AG09309 (cell line): ENCODE data around the gene ASTE1.

Experiments used
- DNase-seq: peaks from one replicate; pipeline ENCODE4 v3.0.0-alpha.2; 2010; ENCODE audit warnings: low read depth
- H3K4me3 ChIP-seq: 2 replicates; pipeline ENCODE4 v1.5.1; 2011; ENCODE audit warnings: mild to moderate bottlenecking, low read depth, low read length, moderate library complexity; ENCODE audit not compliant: control insufficient read depth
- TF ChIP-seq, protein P1 (sequence below): IDR thresholded peaks from 2 replicates; pipeline ENCODE4 v1.5.1; 2011; ENCODE audit warnings: mild to moderate bottlenecking, low read depth, low read length, inconsistent platforms; ENCODE audit not compliant: insufficient read depth, control insufficient read depth; ENCODE audit errors: missing control alignments

ASTE1 gene

DNA sequence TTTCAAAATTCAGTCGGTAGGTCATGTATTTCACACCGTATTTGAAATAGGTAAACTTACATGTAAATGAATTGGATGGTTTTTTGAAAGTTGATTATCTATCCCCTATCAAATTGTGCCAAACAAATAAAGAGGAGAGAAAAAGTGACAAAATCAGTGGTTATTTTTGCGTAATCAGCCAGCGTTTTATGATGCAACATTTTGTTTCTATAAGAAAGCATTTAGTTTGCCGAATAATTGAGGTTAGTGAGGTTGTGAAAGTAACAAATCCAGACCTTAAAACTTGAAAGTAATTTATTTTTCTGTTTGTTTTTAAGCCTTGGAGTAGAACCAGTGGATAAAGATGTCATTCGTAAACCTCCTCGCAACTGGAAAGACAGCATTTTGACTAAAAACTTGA is 29.3 kb downstream of the ASTE1 start:
- DNase-seq: peak; percentile 31
- TF ChIP-seq, protein P1, sequence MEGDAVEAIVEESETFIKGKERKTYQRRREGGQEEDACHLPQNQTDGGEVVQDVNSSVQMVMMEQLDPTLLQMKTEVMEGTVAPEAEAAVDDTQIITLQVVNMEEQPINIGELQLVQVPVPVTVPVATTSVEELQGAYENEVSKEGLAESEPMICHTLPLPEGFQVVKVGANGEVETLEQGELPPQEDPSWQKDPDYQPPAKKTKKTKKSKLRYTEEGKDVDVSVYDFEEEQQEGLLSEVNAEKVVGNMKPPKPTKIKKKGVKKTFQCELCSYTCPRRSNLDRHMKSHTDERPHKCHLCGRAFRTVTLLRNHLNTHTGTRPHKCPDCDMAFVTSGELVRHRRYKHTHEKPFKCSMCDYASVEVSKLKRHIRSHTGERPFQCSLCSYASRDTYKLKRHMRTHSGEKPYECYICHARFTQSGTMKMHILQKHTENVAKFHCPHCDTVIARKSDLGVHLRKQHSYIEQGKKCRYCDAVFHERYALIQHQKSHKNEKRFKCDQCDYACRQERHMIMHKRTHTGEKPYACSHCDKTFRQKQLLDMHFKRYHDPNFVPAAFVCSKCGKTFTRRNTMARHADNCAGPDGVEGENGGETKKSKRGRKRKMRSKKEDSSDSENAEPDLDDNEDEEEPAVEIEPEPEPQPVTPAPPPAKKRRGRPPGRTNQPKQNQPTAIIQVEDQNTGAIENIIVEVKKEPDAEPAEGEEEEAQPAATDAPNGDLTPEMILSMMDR: no peak
- no peak overlapping the region for H3K4me3 ChIP-seq

DNA sequence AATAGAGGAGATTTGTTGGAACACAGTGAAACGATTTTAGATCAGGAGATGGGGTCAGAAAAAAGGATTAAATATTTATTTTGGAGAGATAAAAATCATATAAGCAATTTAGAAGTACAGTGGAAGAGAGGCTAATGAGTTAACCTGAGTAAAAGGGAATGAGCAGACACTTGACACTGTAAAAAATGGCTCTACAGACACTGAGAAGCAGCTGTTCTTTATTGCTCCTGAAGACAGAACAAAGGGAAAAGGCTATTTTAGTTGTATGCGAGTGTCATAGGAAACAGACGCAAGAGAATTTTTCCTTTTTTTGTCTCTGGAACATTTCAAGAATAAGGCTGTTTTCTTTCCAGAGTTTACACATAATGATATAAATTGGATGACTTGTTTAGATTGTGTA is 34.3 kb downstream of the ASTE1 start:
- TF ChIP-seq, protein P1: no peak
- no peak overlapping the region for H3K4me3 ChIP-seq
- no peak for DNase-seq

DNA sequence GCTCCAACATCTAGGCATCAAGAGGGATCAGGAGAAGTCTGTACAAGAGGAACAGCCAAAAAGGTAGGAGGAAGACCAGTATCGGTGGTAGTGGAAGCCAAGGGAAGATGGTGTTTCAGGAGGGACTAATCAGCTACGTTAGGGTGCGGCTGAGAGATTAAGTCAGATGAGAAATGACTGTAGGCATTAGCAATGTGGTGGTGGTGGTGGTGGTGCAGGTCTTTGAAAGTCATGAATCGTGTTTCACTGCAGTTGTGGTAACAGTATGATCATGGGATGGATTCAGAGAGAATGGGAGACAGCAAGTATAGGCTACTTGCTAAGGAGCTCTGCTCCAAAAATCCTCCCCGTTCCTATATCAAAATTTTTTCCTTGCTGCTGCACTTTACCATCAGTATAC is 35.5 kb downstream of the ASTE1 start:
- no peak overlapping the region for H3K4me3 ChIP-seq
- DNase-seq: no peak
- TF ChIP-seq, protein P1: no peak

DNA sequence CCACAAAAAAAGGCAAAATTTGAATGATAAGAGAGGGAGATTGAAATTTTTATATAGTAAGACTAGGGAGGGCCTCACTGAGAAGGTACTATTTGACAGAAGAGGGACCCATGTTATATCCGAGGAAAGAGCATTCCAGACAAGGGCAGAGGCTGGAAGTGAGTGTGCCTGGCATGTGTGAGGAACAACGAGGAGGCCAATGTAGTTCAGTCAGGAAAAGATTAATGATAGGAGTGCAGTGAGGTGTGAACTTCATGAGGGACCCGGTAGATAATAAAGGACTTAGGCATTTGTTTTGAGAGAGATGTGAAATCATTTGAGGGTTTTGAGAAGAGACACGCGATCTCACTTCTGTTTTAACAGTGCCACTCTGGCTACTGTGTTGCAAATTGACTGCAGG is 36.3 kb downstream of the ASTE1 start:
- H3K4me3 ChIP-seq: no peak overlapping the region
- TF ChIP-seq, protein P1: no peak
- no peak for DNase-seq

DNA sequence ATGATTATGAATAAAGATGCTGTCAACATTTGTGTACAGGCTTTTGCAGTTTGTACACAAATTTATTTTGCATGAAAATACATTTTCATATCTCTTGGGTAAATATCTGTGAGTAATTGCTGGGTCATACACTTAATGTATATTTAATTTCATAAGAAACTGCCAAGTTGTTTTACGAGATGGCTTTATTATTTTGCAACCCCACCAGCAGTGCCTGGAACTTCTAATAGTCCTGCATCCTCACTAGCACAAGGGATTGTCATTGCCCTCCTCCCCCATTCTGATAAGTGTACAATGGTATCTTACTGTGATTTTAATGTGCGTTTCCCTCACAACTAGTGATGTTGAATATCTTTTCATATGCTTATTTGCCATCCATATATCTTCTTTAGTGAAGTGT is 45.2 kb downstream of the ASTE1 start:
- H3K4me3 ChIP-seq: no peak overlapping the region
- DNase-seq: no peak
- TF ChIP-seq, protein P1: no peak

DNA sequence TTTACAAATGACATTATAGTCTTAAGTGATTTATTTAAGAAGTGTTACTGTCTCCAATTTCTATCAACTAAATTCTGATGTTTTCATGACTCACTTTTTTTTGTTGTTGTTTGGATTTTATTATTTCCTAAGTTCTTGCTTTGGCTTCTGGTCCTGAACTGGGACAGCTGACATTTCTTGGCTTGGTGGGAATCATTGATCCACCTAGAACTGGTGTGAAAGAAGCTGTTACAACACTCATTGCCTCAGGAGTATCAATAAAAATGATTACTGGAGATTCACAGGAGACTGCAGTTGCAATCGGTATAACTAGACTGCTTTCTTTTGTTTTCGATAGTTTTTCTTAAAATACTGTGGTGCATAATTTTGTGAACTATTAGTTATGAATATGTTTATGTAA is 47.5 kb downstream of the ASTE1 start:
- TF ChIP-seq, protein P1: no peak
- no peak for DNase-seq
- no peak overlapping the region for H3K4me3 ChIP-seq

DNA sequence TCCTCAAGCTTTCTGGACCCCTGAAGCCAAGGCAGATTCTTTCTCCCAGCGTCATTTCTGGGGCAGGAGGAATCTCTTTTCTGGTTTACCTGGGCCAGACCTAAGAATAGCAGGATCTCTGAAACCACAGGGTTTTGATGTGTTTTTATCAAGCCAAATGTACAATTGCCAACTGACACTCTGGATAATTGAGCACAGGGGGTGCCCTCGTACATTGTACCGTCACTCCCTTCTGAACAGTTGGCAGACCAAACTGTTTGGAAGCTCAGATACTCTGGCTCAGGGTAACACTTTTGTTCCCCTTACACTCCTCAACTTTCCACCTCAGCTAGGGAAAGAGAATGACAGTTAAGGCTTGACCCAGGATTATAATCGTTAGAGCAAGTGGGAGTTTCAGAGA is 49.9 kb downstream of the ASTE1 start:
- no peak for DNase-seq
- H3K4me3 ChIP-seq: no peak overlapping the region
- TF ChIP-seq, protein P1: no peak
